Liver (tissue), 9 donors: ENCODE data around the gene USO1. TPM values are rescaled to one million over a fixed set of nuclear protein-coding genes. Genes with fewer than 3 reads are reported as not detected.
"Not testable (repeated sequence)": the region's sequence is repeated elsewhere in the genome, so short reads cannot be mapped to it uniquely, and the experiment has no call there.

Source experiments
- DNase-seq: peaks from one replicate; pipeline ENCODE4 v3.0.0-alpha.2; 2017; ENCODE audit warnings: low spot score
- H3K27ac ChIP-seq, 2 donors: one replicate each; pipeline ENCODE4 v1.7.0; 2013; ENCODE audit warnings: inconsistent platforms in 2 of 2, low read length in 2 of 2, control low read depth in 1 of 2, low read depth in 1 of 2, mild to moderate bottlenecking in 1 of 2
- H3K27me3 ChIP-seq, 4 donors: one replicate each; pipeline versions ENCODE4 v1.6.1 to v1.7.0; 2013; ENCODE audit warnings: low read length in 3 of 4, inconsistent platforms in 1 of 4, mild to moderate bottlenecking in 1 of 4, moderate library complexity in 1 of 4; ENCODE audit not compliant: control insufficient read depth in 4 of 4, insufficient read depth in 4 of 4
- H3K36me3 ChIP-seq, 4 donors: one replicate each; pipeline versions ENCODE4 v1.6.1 to v1.7.0; 2013; ENCODE audit warnings: low read length in 3 of 4, mild to moderate bottlenecking in 3 of 4, low read depth in 1 of 4, moderate library complexity in 1 of 4; ENCODE audit not compliant: control insufficient read depth in 4 of 4, insufficient read depth in 3 of 4
- H3K4me1 ChIP-seq, 4 donors: one replicate each; pipeline versions ENCODE4 v1.6.1 to v1.7.0; 2013; ENCODE audit warnings: low read length in 3 of 4, mild to moderate bottlenecking in 3 of 4, moderate library complexity in 1 of 4; ENCODE audit not compliant: control insufficient read depth in 4 of 4, insufficient read depth in 4 of 4
- H3K4me3 ChIP-seq, 3 donors: one replicate each; pipeline versions ENCODE4 v1.6.1 to v1.7.0; 2013; ENCODE audit warnings: low read length in 3 of 3, control low read depth in 1 of 3, low read depth in 1 of 3, mild to moderate bottlenecking in 1 of 3
- H3K9ac ChIP-seq, 2 donors: one replicate each; pipeline ENCODE4 v1.7.0; 2013; ENCODE audit warnings: low read length in 2 of 2, mild to moderate bottlenecking in 2 of 2, moderate library complexity in 2 of 2, control low read depth in 1 of 2, low read depth in 1 of 2
- H3K9me3 ChIP-seq, 4 donors: one replicate each; pipeline versions ENCODE4 v1.6.1 to v1.7.0; 2013; ENCODE audit warnings: low read length in 3 of 4; ENCODE audit not compliant: control insufficient read depth in 4 of 4
- CTCF ChIP-seq: fragments of 150-350 bp; IDR thresholded peaks from 2 replicates; pipeline ENCODE4 v1.5.1; 2017; ENCODE audit warnings: improper control_type of control experiment, low read depth, low read length; ENCODE audit not compliant: missing input control
- EGR1 ChIP-seq, 2 donors: IDR thresholded peaks; 2 replicates each; pipeline ENCODE4 v1.6.1; 2016 to 2018; ENCODE audit warnings: antibody characterized with exemption in 2 of 2, low read depth in 2 of 2
- FOXA1 ChIP-seq: IDR thresholded peaks from 2 replicates; pipeline ENCODE4 v1.6.1; 2016; ENCODE audit warnings: antibody characterized with exemption
- HNF4A ChIP-seq, 2 donors: conservative IDR thresholded peaks; 2 replicates each; pipeline ENCODE4 v1.6.1; 2016; ENCODE audit warnings: antibody characterized with exemption in 2 of 2, mild to moderate bottlenecking in 2 of 2
- HNF4G ChIP-seq: IDR thresholded peaks from 2 replicates; pipeline ENCODE4 v1.6.1; 2016; ENCODE audit warnings: antibody characterized with exemption
- NR2F2 ChIP-seq: IDR thresholded peaks from 2 replicates; pipeline ENCODE4 v1.6.1; 2016; ENCODE audit warnings: antibody characterized with exemption
- RAD21 ChIP-seq, 2 donors: IDR thresholded peaks; 2 replicates each; pipeline ENCODE4 v1.6.1; 2016; ENCODE audit warnings: antibody characterized with exemption in 2 of 2, mild to moderate bottlenecking in 2 of 2
- RXRA ChIP-seq, 2 donors: IDR thresholded peaks; 2 replicates each; pipeline ENCODE4 v1.6.1; 2017 to 2018; ENCODE audit warnings: antibody characterized with exemption in 2 of 2, mild to moderate bottlenecking in 1 of 2
- SP1 ChIP-seq: IDR thresholded peaks from 2 replicates; pipeline ENCODE4 v1.6.1; 2018; ENCODE audit warnings: antibody characterized with exemption, mild to moderate bottlenecking
- YY1 ChIP-seq: IDR thresholded peaks from 2 replicates; pipeline ENCODE4 v1.6.1; 2016; ENCODE audit warnings: antibody characterized with exemption, mild to moderate bottlenecking
- WGBS: extraction: QIAGEN DNeasy Blood & Tissue Kit; methylation state at CpG from one replicate; pipeline ENCODE4 v1.1.7; 2013; 5-methylcytosine and 5-hydroxymethylcytosine counted together
- polyA plus RNA-seq, 2 donors: library from polyadenylated mRNA; stranded (reverse) in 1 of 2; unstranded in 1 of 2; fragments of 200-250 nt in 1 of 2; fragments of >200 nt in 1 of 2; fragmentation: Nextera tagmentation in 1 of 2; extraction: Ambion mirVana in 1 of 2; gene quantifications; one replicate each; pipeline versions ENCODE4 v1.2.1 to v1.2.3, GENCODE V29; 2013 to 2015
- total RNA-seq, 2 donors: library from RNA; depleted of rRNA; stranded (reverse); fragments of >200 nt; gene quantifications; one replicate each; pipeline ENCODE4 v1.2.3, GENCODE V29; 2014
- donor health status: healthy.
- donor health status: healthy.
- donor health status: healthy.
- donor health status: healthy.
- donor health status: healthy.

The USO1 gene
- total and polyA plus RNA-seq, 4 donors = 18.4 to 77.0 (median 39.5) TPM

- not testable (repeated sequence) for H3K27me3 ChIP-seq, H3K36me3 ChIP-seq, H3K9me3 ChIP-seq, DNase-seq
- WGBS = 34% methylated on average over 20 of the region's 20 CpGs
- peak; percentile 31 to 44 for TF ChIP-seq RXRA (IDR thresholded peaks at IDR 0.05)
- Histone ChIP-seq H3K9ac (peak overlapping the region; percentile 84 to 96), H3K4me3 (peak overlapping the region in 2 of 3 donors; percentile 70 to 79), H3K4me1 (peaks cover 15 to 34% (median 19%) of the 10 kb centered on the region in 4 donors), H3K27ac (peak overlapping the region; percentile 97 to 99)
These were observed 1.7 kb downstream of the USO1 start for GRCh38 chr4:75725942-75726538.

DNA sequence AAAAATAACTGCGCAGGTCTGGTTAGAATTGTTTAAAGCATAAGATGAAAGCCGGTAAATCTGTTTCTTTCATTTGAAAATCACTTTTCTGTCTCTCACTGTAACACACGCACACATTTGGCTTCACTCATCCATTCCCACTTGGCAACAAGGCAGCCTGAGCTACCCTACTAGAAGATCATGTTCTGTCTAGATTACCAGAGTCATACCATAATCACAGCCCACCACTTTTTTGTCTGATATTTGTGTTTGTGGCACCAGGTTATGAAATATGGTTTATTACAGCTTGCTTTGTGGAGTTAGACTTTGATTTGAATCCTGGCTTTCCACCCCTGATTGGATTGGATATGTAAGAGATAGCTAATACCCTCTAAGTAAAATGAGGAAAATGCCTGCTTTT is 2.2 kb downstream of the USO1 start:
- no peaks in the 10 kb centered on the region for H3K27me3 ChIP-seq
- H3K4me3 ChIP-seq = peak overlapping the region in 1 of 3 donors; percentile 79
- no peaks in the 10 kb centered on the region for H3K36me3 ChIP-seq
- no peaks in the 10 kb centered on the region for H3K9me3 ChIP-seq
- DNase-seq = no peak
- WGBS = 79% methylated on average over 3 of the region's 3 CpGs
- peak overlapping the region in 1 of 2 donors; percentile 0 for H3K27ac ChIP-seq
- H3K4me1 ChIP-seq = peaks cover 15 to 34% (median 19%) of the 10 kb centered on the region in 4 donors
- no peak for TF ChIP-seq FOXA1
- no peak for TF ChIP-seq SP1
- TF ChIP-seq NR2F2 = no peak
- no peak for TF ChIP-seq HNF4A (conservative IDR thresholded peaks at IDR 0.05)
- no peak for TF ChIP-seq YY1
- no peak for TF ChIP-seq CTCF
- no peak for TF ChIP-seq HNF4G
- no peak for TF ChIP-seq EGR1 (IDR thresholded peaks at IDR 0.05; ENCODE audit: low read depth in 2 of 2)
- no peak for TF ChIP-seq RXRA (IDR thresholded peaks at IDR 0.05)
- H3K9ac ChIP-seq = peak overlapping the region in 1 of 2 donors; percentile 19

DNA sequence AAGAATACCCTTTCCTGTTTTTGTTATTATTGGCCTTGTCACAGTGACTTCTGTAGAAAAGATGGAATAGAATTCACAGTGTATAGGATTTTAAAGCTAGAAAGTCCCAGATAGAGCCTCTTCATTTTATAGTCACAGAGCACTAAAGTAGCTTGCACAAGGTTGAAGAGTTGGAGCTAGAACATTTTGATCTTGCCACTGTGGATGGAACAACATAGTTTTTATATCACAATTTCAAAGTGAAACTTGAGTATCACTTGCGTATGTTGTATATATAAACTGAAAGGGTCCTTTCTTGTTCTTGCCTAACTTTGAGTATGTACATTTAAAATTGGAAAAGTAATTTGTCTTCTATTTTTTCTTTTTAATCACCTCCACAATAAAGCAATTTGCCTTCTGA is 2.7 kb downstream of the USO1 start:
- WGBS = 76% methylated on average over 1 of the region's 1 CpG
- peak overlapping the region in 1 of 2 donors; percentile 0 for H3K27ac ChIP-seq
- DNase-seq = no peak
- peaks cover 13 to 31% (median 19%) of the 10 kb centered on the region in 4 donors for H3K4me1 ChIP-seq
- peak overlapping the region in 1 of 3 donors; percentile 79 for H3K4me3 ChIP-seq
- H3K36me3 ChIP-seq = no peaks in the 10 kb centered on the region
- H3K9ac ChIP-seq = no peak overlapping the region
- no peaks in the 10 kb centered on the region for H3K9me3 ChIP-seq
- TF ChIP-seq CTCF = no peak
- no peak for TF ChIP-seq RAD21 (IDR thresholded peaks at IDR 0.05)
- H3K27me3 ChIP-seq = no peaks in the 10 kb centered on the region
